DMS114 treated with DMSO at 0.1 percent for 48 hours (cell line): Measurements from ENCODE around the gene KRTAP5-8.
"Not testable (repeated sequence)": the region's sequence is repeated elsewhere in the genome, so short reads cannot be mapped to it uniquely, and the experiment has no call there.

Experiments used
- DNase-seq: peaks from one replicate; lab custom pipeline; 2025; ENCODE audit not compliant: unreplicated experiment; lab: John Stamatoyannopoulos, UW

Gene KRTAP5-8

GRCh38 chr11:71505781-71506180 is 32.0 kb upstream of the KRTAP5-8 start:
- no peak for DNase-seq

GRCh38 chr11:71507102-71507501 is 30.7 kb upstream of the KRTAP5-8 start:
- no peak for DNase-seq

- no peak for DNase-seq
Observed at GRCh38 chr11:71518506-71519471, 19.0 kb upstream of the KRTAP5-8 start.

- DNase-seq = no peak
Observed at GRCh38 chr11:71519546-71519945, 18.3 kb upstream of the KRTAP5-8 start.

- no peak for DNase-seq
Observed at GRCh38 chr11:71525188-71525937, 12.5 kb upstream of the KRTAP5-8 start.

GRCh38 chr11:71525938-71526495 is 11.8 kb upstream of the KRTAP5-8 start:
- no peak for DNase-seq

GRCh38 chr11:71526796-71527575 is 10.8 kb upstream of the KRTAP5-8 start, which contains the start of gene KRTAP5-7:
TSS of gene KRTAP5-7 (plus strand) at chr11:71527267. CDS start at chr11:71527301, 34 bp downstream.
- DNase-seq = not testable (repeated sequence)

- no peak for DNase-seq
Observed at GRCh38 chr11:71527576-71528210, 10.1 kb upstream of the KRTAP5-8 start.

GRCh38 chr11:71530602-71531001 is 7.2 kb upstream of the KRTAP5-8 start:
- DNase-seq = no peak

GRCh38 chr11:71532036-71532610 is 5.7 kb upstream of the KRTAP5-8 start:
- DNase-seq = no peak

- not testable (repeated sequence) for DNase-seq
Observed at GRCh38 chr11:71534711-71535608, 2.9 kb upstream of the KRTAP5-8 start.

- DNase-seq = no peak
Observed at GRCh38 chr11:71535825-71536224, 2.0 kb upstream of the KRTAP5-8 start.

GRCh38 chr11:71537537-71537936 is 288 bp upstream of the KRTAP5-8 start:
- no peak for DNase-seq

- DNase-seq = no peak
Observed at GRCh38 chr11:71538666-71538990, 803 bp downstream of the KRTAP5-8 start.

- no peak for DNase-seq
Observed at GRCh38 chr11:71539017-71539416, 1.2 kb downstream of the KRTAP5-8 start.

GRCh38 chr11:71539971-71540370 is 2.1 kb downstream of the KRTAP5-8 start:
- not testable (repeated sequence) for DNase-seq

- not testable (repeated sequence) for DNase-seq
Observed at GRCh38 chr11:71540521-71541304, 2.9 kb downstream of the KRTAP5-8 start.

- DNase-seq = no peak
Observed at GRCh38 chr11:71542382-71542781, 4.6 kb downstream of the KRTAP5-8 start.
